Measurements from ENCODE around the gene OFD1. TPM values are rescaled to one million over a fixed set of nuclear protein-coding genes. Genes with fewer than 3 reads are reported as not detected.

The OFD1 gene
- total RNA-seq, 1 experiment from 2014 or later: 26.9 TPM

Other genes with a start within 250 kb of the OFD1 start
- gene EGFL6, start 165.1 kb upstream of the OFD1 start, total RNA-seq (2014; rRNA removed; shearing (Covaris generic)): 3.7 and 9.5 TPM in 2 replicates
- 0.81 and 2.3 TPM in 2 replicates for gene TCEANC, start 81.6 kb upstream of the OFD1 start, total RNA-seq (2014; rRNA removed; shearing (Covaris generic))
- 62.5 and 92.6 TPM in 2 replicates for gene RAB9A, start 45.6 kb upstream of the OFD1 start, total RNA-seq (2014; rRNA removed; shearing (Covaris generic))
- 17.2 and 17.6 TPM in 2 replicates for gene TRAPPC2, start 128 bp upstream of the OFD1 start, total RNA-seq (2014; rRNA removed; shearing (Covaris generic))
- 145 and 154 TPM in 2 replicates for gene GPM6B, start 82.3 kb downstream of the OFD1 start, total RNA-seq (2014; rRNA removed; shearing (Covaris generic))

Measured in G401 (cell line).